NCI-H345 treated with DMSO at 0.1 percent for 48 hours (cell line): ENCODE measurements around the gene UBE4B.

Source experiments
- DNase-seq: peaks from one replicate; lab custom pipeline; 2025; ENCODE audit not compliant: unreplicated experiment; lab: John Stamatoyannopoulos, UW

The UBE4B gene

GRCh38 chr1:10033359-10033845 lies 644 bp downstream of the UBE4B start:
- no peak for DNase-seq

- DNase-seq: no peak
These were observed 10.0 kb downstream of the UBE4B start for GRCh38 chr1:10042746-10043145.

GRCh38 chr1:10045480-10046355 lies 13.0 kb downstream of the UBE4B start:
- DNase-seq: no peak

- no peak for DNase-seq
These were observed 13.8 kb downstream of the UBE4B start for GRCh38 chr1:10046356-10047085.

GRCh38 chr1:10048601-10049000 lies 15.8 kb downstream of the UBE4B start:
- DNase-seq: no peak

GRCh38 chr1:10050611-10051010 lies 17.9 kb downstream of the UBE4B start:
- DNase-seq: no peak

- DNase-seq: no peak
These were observed 18.9 kb downstream of the UBE4B start for GRCh38 chr1:10051656-10052055.

- DNase-seq: no peak
These were observed 19.6 kb downstream of the UBE4B start for GRCh38 chr1:10052347-10052746.

GRCh38 chr1:10054465-10054864 lies 21.7 kb downstream of the UBE4B start:
- DNase-seq: no peak

- DNase-seq: peak; percentile 95
These were observed 23.8 kb downstream of the UBE4B start for GRCh38 chr1:10056599-10056987.

- no peak for DNase-seq
These were observed 24.6 kb downstream of the UBE4B start for GRCh38 chr1:10057343-10057742.

GRCh38 chr1:10057796-10058195 lies 25.0 kb downstream of the UBE4B start:
- DNase-seq: no peak

GRCh38 chr1:10059342-10059718 lies 26.6 kb downstream of the UBE4B start:
- DNase-seq: peak; percentile 83

GRCh38 chr1:10060311-10061100 lies 27.7 kb downstream of the UBE4B start:
- no peak for DNase-seq

GRCh38 chr1:10061276-10061675 lies 28.5 kb downstream of the UBE4B start:
- no peak for DNase-seq

GRCh38 chr1:10063878-10064277 lies 31.1 kb downstream of the UBE4B start:
- DNase-seq: no peak

GRCh38 chr1:10064416-10065343 lies 31.9 kb downstream of the UBE4B start:
- DNase-seq: no peak

- no peak for DNase-seq
These were observed 32.6 kb downstream of the UBE4B start for GRCh38 chr1:10065344-10065685.

- no peak for DNase-seq
These were observed 33.0 kb downstream of the UBE4B start for GRCh38 chr1:10065760-10066159.

- no peak for DNase-seq
These were observed 36.0 kb downstream of the UBE4B start for GRCh38 chr1:10068605-10069294.
